SU-DHL-6 (cell line): ENCODE data around the gene RCCD1.

ENCODE experiments used
- H2AFZ ChIP-seq: fragments of 200-600 bp; sonication (generic); 2 replicates; pipeline ENCODE4 v1.6.1; 2014; ENCODE audit warnings: low read depth, mild to moderate bottlenecking, moderate library complexity, mixed read lengths, antibody characterized with exemption, low read length; ENCODE audit not compliant: severe bottlenecking
- H3F3A ChIP-seq: fragments of 200-600 bp; shearing (Covaris generic); 2 replicates; pipeline ENCODE4 v1.6.0; 2016; ENCODE audit warnings: antibody characterized with exemption, mild to moderate bottlenecking; ENCODE audit not compliant: insufficient read depth
- H3K27ac ChIP-seq: fragments of 200-600 bp; sonication (generic); 2 replicates; pipeline ENCODE4 v1.5.1; 2016; ENCODE audit warnings: low read depth, mild to moderate bottlenecking, low read length, moderate library complexity, mixed read lengths
- H3K27me3 ChIP-seq: fragments of 200-600 bp; sonication (generic), shearing (Covaris generic); 2 replicates; pipeline ENCODE4 v1.6.0; 2014; ENCODE audit warnings: mild to moderate bottlenecking, low read length
- H3K36me3 ChIP-seq: fragments of 200-600 bp; sonication (generic); 2 replicates; pipeline ENCODE4 v1.6.1; 2014; ENCODE audit warnings: mild to moderate bottlenecking, low read length, mixed read lengths
- H3K4me2 ChIP-seq: fragments of 300-600, 200-600 bp; shearing (Covaris generic), sonication (generic); 2 replicates; pipeline ENCODE4 v1.6.0; 2014; ENCODE audit warnings: low read length, low read depth, mild to moderate bottlenecking; ENCODE audit not compliant: poor library complexity, severe bottlenecking
- H3K4me3 ChIP-seq: fragments of 200-600 bp; sonication (generic); 2 replicates; pipeline ENCODE4 v1.5.1; 2014; ENCODE audit warnings: antibody characterized with exemption, low read length, mild to moderate bottlenecking, mixed read lengths; ENCODE audit not compliant: insufficient read depth, poor library complexity, severe bottlenecking
- H3K79me2 ChIP-seq: fragments of 200-600 bp; sonication (generic); 2 replicates; pipeline ENCODE4 v1.6.1; 2014; ENCODE audit warnings: mild to moderate bottlenecking, low read length, moderate library complexity; ENCODE audit not compliant: insufficient read depth
- H3K9ac ChIP-seq: fragments of 200-600 bp; sonication (generic); 2 replicates; pipeline ENCODE4 v1.7.0; 2014; ENCODE audit warnings: mild to moderate bottlenecking, low read length
- H3K9me2 ChIP-seq: fragments of 200-600 bp; sonication (generic); replicated peaks from 2 replicates; pipeline ENCODE4 v1.6.1; 2014; ENCODE audit warnings: low read length; ENCODE audit not compliant: insufficient read depth
- H3K9me3 ChIP-seq: fragments of 200-600 bp; sonication (generic); 2 replicates; pipeline ENCODE4 v1.6.1; 2014; ENCODE audit warnings: low read length, mixed read lengths; ENCODE audit not compliant: insufficient read depth
- H4K20me1 ChIP-seq: fragments of 200-600 bp; sonication (generic); 2 replicates; pipeline ENCODE4 v1.6.1; 2014; ENCODE audit warnings: low read depth, mild to moderate bottlenecking, antibody characterized with exemption, low read length, moderate library complexity, mixed read lengths
- CTCF ChIP-seq: fragments of 200-600 bp; sonication (generic); IDR thresholded peaks from one replicate; pipeline ENCODE4 v1.5.1; 2017; ENCODE audit warnings: antibody characterized with exemption, mild to moderate bottlenecking, low read length, moderate library complexity; ENCODE audit not compliant: insufficient read depth, poor library complexity, severe bottlenecking
- EZH2phosphoT487 ChIP-seq: fragments of 200-600 bp; sonication (generic), shearing (Covaris generic); conservative IDR thresholded peaks from 2 replicates; pipeline ENCODE4 v1.6.1; 2018; ENCODE audit warnings: mild to moderate bottlenecking, antibody characterized with exemption, low read length, moderate library complexity, mixed read lengths

Gene RCCD1

GRCh38 chr15:90949979-90950675 is 4.6 kb upstream of the RCCD1 start:
- Histone ChIP-seq H2AFZ (no peak overlapping the region), H3K9me2 (no peaks in the 10 kb centered on the region), H3K9ac (no peak overlapping the region), H4K20me1 (no peaks in the 10 kb centered on the region), H3K36me3 (no peaks in the 10 kb centered on the region), H3K27ac (no peak overlapping the region), H3K79me2 (no peaks in the 10 kb centered on the region), H3K9me3 (no peaks in the 10 kb centered on the region), H3K27me3 (no peaks in the 10 kb centered on the region), H3F3A (peaks cover 14% of the 10 kb centered on the region), H3K4me2 (no peak overlapping the region), H3K4me3 (no peak overlapping the region)
- TF ChIP-seq CTCF: no peak
- TF ChIP-seq EZH2phosphoT487: no peak

DNA sequence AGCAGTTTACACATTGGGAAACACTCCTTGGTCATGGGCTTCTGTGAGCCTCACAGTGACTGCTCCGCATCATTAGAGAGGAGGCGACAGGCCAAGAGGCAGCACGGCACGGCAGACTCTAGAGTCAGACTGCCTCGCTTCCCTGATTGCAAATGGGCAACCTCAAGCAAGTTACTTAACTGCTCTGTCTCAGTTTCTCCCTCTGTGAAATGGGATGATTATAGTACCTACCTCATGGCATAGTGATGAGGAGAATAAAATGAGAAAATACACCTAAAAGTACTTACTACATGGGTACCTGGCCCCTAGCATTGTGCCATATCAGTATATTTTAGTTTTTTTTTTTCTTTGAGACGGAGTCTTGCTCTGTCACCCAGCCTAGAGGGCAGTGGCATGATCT is 4.0 kb upstream of the RCCD1 start:
- Histone ChIP-seq H4K20me1 (no peaks in the 10 kb centered on the region), H3K9me3 (no peaks in the 10 kb centered on the region), H3K27me3 (no peaks in the 10 kb centered on the region), H3K4me2 (no peak overlapping the region), H3K9ac (no peak overlapping the region), H3K9me2 (no peaks in the 10 kb centered on the region), H3K27ac (no peak overlapping the region), H3K4me3 (no peak overlapping the region), H2AFZ (no peak overlapping the region), H3F3A (peaks cover 19% of the 10 kb centered on the region), H3K36me3 (no peaks in the 10 kb centered on the region), H3K79me2 (no peaks in the 10 kb centered on the region; the same call in 1 of the 2 replicates)
- TF ChIP-seq EZH2phosphoT487 (no peak), CTCF (no peak)

GRCh38 chr15:90952901-90953677 is 1.6 kb upstream of the RCCD1 start:
- Histone ChIP-seq H3F3A (peaks cover 22% of the 10 kb centered on the region), H2AFZ (no peak overlapping the region), H3K36me3 (no peaks in the 10 kb centered on the region), H3K9me2 (no peaks in the 10 kb centered on the region), H3K4me3 (no peak overlapping the region), H3K4me2 (no peak overlapping the region), H4K20me1 (no peaks in the 10 kb centered on the region), H3K9ac (no peak overlapping the region), H3K27ac (no peak overlapping the region), H3K9me3 (no peaks in the 10 kb centered on the region), H3K79me2 (peaks cover 3% of the 10 kb centered on the region; the same call in 1 of the 2 replicates), H3K27me3 (no peaks in the 10 kb centered on the region)
- TF ChIP-seq CTCF (no peak), EZH2phosphoT487 (no peak)
